Activated B cell treated with CpG ODN at 0.5 μM for 24 hours (primary cell): ENCODE data around the gene APH1B. TPM values are rescaled to one million over a fixed set of nuclear protein-coding genes. Genes with fewer than 3 reads are reported as not detected.

Experiments
- ATAC-seq: fragments of 200-7000 bp; cut with Tn5 transposase; one replicate; pipeline ENCODE4 v1.10.0; 2021; ENCODE audit warnings: low read depth, mild to moderate bottlenecking, moderate library complexity
- CTCF ChIA-PET: fragments of 350-600 bp; sonication (Branson Sonifier 250); formaldehyde crosslinking; loops from one replicate; lab custom pipeline; 2021; ENCODE audit warnings: antibody characterized with exemption; lab: Charles Lee
- POLR2A ChIA-PET: fragments of 350-600 bp; sonication (Branson Sonifier 250); formaldehyde crosslinking; loops from one replicate; lab custom pipeline; 2021; ENCODE audit warnings: antibody characterized with exemption; lab: Charles Lee
- DNase-seq: peaks from one replicate; pipeline ENCODE4 v3.0.0; 2022
- H3K27ac Mint-ChIP-seq: one replicate; pipeline ENCODE4 v1.8.0; 2020; ENCODE audit warnings: mixed read lengths
- H3K27me3 Mint-ChIP-seq: one replicate; pipeline ENCODE4 v1.8.0; 2021; ENCODE audit warnings: mixed read lengths
- H3K36me3 Mint-ChIP-seq: one replicate; pipeline ENCODE4 v1.8.0; 2021; ENCODE audit warnings: low read depth, mixed read lengths
- H3K4me1 Mint-ChIP-seq: one replicate; pipeline ENCODE4 v1.8.0; 2021; ENCODE audit warnings: mixed read lengths
- H3K4me3 Mint-ChIP-seq: one replicate; pipeline ENCODE4 v1.8.0; 2020; ENCODE audit warnings: mild to moderate bottlenecking, mixed read lengths
- H3K9me3 Mint-ChIP-seq: one replicate; pipeline ENCODE4 v1.8.0; 2020; ENCODE audit warnings: mixed read lengths
- CTCF ChIP-seq: fragments of 200-600 bp; IDR thresholded peaks from one replicate; pipeline ENCODE4 v1.8.0; 2022; ENCODE audit warnings: antibody characterized with exemption, mild to moderate bottlenecking
- intact Hi-C: fragments of 100-400 bp; cut with micrococcal nuclease; formaldehyde crosslinking; loops from one replicate; pipeline ENCODE4 v1.15.1; 2024
- total RNA-seq: library from RNA; stranded (reverse); gene quantifications from 2 replicates; pipeline ENCODE4 v1.2.3, GENCODE V29; 2022

The APH1B gene
- total RNA-seq, 1 donor from 2014 or later: 22.1 TPM

- intact Hi-C loops: no loop called here
- H3K4me1 Mint-ChIP-seq: peaks cover 13% of the 10 kb centered on the region
- no peak for DNase-seq
- no peaks in the 10 kb centered on the region for H3K9me3 Mint-ChIP-seq
- no peak overlapping the region for H3K27ac Mint-ChIP-seq
- CTCF ChIA-PET: no interaction called here
- TF ChIP-seq CTCF: no peak
- H3K27me3 Mint-ChIP-seq: no peaks in the 10 kb centered on the region
- no peak for ATAC-seq
- POLR2A ChIA-PET: no interaction called here
- peaks cover 70% of the 10 kb centered on the region for H3K36me3 Mint-ChIP-seq
- H3K4me3 Mint-ChIP-seq: no peak overlapping the region
These were observed 18.8 kb downstream of the APH1B start for GRCh38 chr15:63296195-63296594.

GRCh38 chr15:63299943-63300575 is 22.7 kb downstream of the APH1B start:
- Mint-ChIP-seq H3K9me3 (no peaks in the 10 kb centered on the region), H3K27ac (no peak overlapping the region), H3K4me1 (no peaks in the 10 kb centered on the region), H3K27me3 (no peaks in the 10 kb centered on the region), H3K36me3 (peaks cover 87% of the 10 kb centered on the region), H3K4me3 (no peak overlapping the region)
- POLR2A ChIA-PET: no interaction called here
- CTCF ChIA-PET: no interaction called here
- no peak for TF ChIP-seq CTCF
- ATAC-seq: no peak
- no peak for DNase-seq
- intact Hi-C loops: no loop called here

- DNase-seq: no peak
- Mint-ChIP-seq H3K36me3 (peaks cover 87% of the 10 kb centered on the region), H3K4me3 (no peak overlapping the region), H3K9me3 (no peaks in the 10 kb centered on the region), H3K4me1 (no peaks in the 10 kb centered on the region), H3K27ac (no peak overlapping the region), H3K27me3 (no peaks in the 10 kb centered on the region)
- ChIA-PET POLR2A (no interaction called here), CTCF (no interaction called here)
- intact Hi-C loops: no loop called here
- TF ChIP-seq CTCF: no peak
- ATAC-seq: no peak
These were observed 23.7 kb downstream of the APH1B start for GRCh38 chr15:63301088-63301487.

- CTCF ChIA-PET: interaction anchor here (0.7 kb wide), 1 partner anchor 10 kb away, joined by 3 read pairs; no protein-coding TSS in a partner anchor
- H3K4me3 Mint-ChIP-seq: no peak overlapping the region
- no peak overlapping the region for H3K27ac Mint-ChIP-seq
- ATAC-seq (no peak), DNase-seq (no peak)
- no peaks in the 10 kb centered on the region for H3K4me1 Mint-ChIP-seq
- no peaks in the 10 kb centered on the region for H3K27me3 Mint-ChIP-seq
- no peaks in the 10 kb centered on the region for H3K9me3 Mint-ChIP-seq
- POLR2A ChIA-PET: interaction anchor here (0.5 kb wide), 1 partner anchor 101 kb away, joined by 6 read pairs; no protein-coding TSS in a partner anchor
- H3K36me3 Mint-ChIP-seq: peaks cover 62% of the 10 kb centered on the region
- intact Hi-C loops: no loop called here
- no peak for TF ChIP-seq CTCF
These were observed 27.9 kb downstream of the APH1B start for GRCh38 chr15:63305260-63305659.

GRCh38 chr15:63306492-63307073 is 29.2 kb downstream of the APH1B start:
- Mint-ChIP-seq H3K36me3 (peaks cover 52% of the 10 kb centered on the region), H3K27me3 (no peaks in the 10 kb centered on the region), H3K4me3 (no peak overlapping the region), H3K27ac (no peak overlapping the region), H3K4me1 (no peaks in the 10 kb centered on the region), H3K9me3 (no peaks in the 10 kb centered on the region)
- POLR2A ChIA-PET: no interaction called here
- CTCF ChIA-PET: no interaction called here
- ATAC-seq (no peak), DNase-seq (no peak)
- intact Hi-C loops: no loop called here
- TF ChIP-seq CTCF: no peak
